Stimulated activated CD4-positive, alpha-beta T cell treated with anti-CD3 and anti-CD28 coated beads, Interleukin-15, amount 100 ng/mL, for 48 hours (primary cell): ENCODE data around the gene REXO4.
A peak's percentile ranks its signal among the peaks of the same experiment; 100 is the strongest.
"Not testable (repeated sequence)": the region's sequence is repeated elsewhere in the genome, so short reads cannot be mapped to it uniquely, and the experiment has no call there.

ENCODE experiments used
- DNase-seq, 2 donors: peaks; one replicate each; pipeline ENCODE4 v3.0.0-alpha.2; 2020; ENCODE audit warnings: low read depth in 2 of 2

The REXO4 gene

GRCh38 chr9:133389562-133389961 is 28.2 kb downstream of the REXO4 start:
- DNase-seq: no peak

GRCh38 chr9:133389025-133389557 is 28.7 kb downstream of the REXO4 start:
- no peak for DNase-seq

GRCh38 chr9:133387680-133388079 is 30.1 kb downstream of the REXO4 start:
- DNase-seq: no peak

GRCh38 chr9:133386338-133386737 is 31.5 kb downstream of the REXO4 start:
- no peak for DNase-seq

GRCh38 chr9:133385452-133385851 is 32.4 kb downstream of the REXO4 start:
- DNase-seq: no peak

- DNase-seq: no peak
Measured at GRCh38 chr9:133384736-133385321, 33.0 kb downstream of the REXO4 start.

- no peak for DNase-seq
Measured at GRCh38 chr9:133383438-133383837, 34.4 kb downstream of the REXO4 start.

- DNase-seq: no peak
Measured at GRCh38 chr9:133382507-133383141, 35.2 kb downstream of the REXO4 start.

GRCh38 chr9:133380734-133381133 is 37.1 kb downstream of the REXO4 start:
- no peak for DNase-seq

- DNase-seq: no peak
Measured at GRCh38 chr9:133379153-133380086, 38.4 kb downstream of the REXO4 start.

GRCh38 chr9:133378408-133378962 is 39.3 kb downstream of the REXO4 start:
- DNase-seq: no peak

GRCh38 chr9:133377721-133378216 is 40.0 kb downstream of the REXO4 start:
- no peak for DNase-seq

- DNase-seq: not testable (repeated sequence)
Measured at GRCh38 chr9:133377280-133377679, 40.5 kb downstream of the REXO4 start.

- peak; percentile 89 to 93 for DNase-seq
Measured at GRCh38 chr9:133375724-133376654, 41.8 kb downstream of the REXO4 start, which contains the start of the genes STKLD1 and SURF4. STKLD1 (plus strand) TSS chr9:133376366; CDS start chr9:133376474, 108 bp downstream. SURF4 (minus strand) TSS chr9:133376060; CDS start chr9:133375969, 91 bp downstream.

- no peak for DNase-seq
Measured at GRCh38 chr9:133375116-133375723, 42.6 kb downstream of the REXO4 start.

- no peak for DNase-seq
Measured at GRCh38 chr9:133374612-133375115, 43.1 kb downstream of the REXO4 start.

- DNase-seq: no peak
Measured at GRCh38 chr9:133372144-133372543, 45.7 kb downstream of the REXO4 start.

GRCh38 chr9:133371261-133371711 is 46.5 kb downstream of the REXO4 start:
- peak; percentile 73 to 78 for DNase-seq

GRCh38 chr9:133370685-133371084 is 47.1 kb downstream of the REXO4 start:
- DNase-seq: peak in 1 of 2 donors; percentile 30

- peak in 1 of 2 donors; percentile 25 for DNase-seq
Measured at GRCh38 chr9:133369933-133370332, 47.9 kb downstream of the REXO4 start.
